GM08714 (cell line): ENCODE data around the gene CTBP2.

ENCODE experiments used
- H3K4me3 ChIP-seq: fragments of 200-500 bp; sonication (Bioruptor generic); 2 replicates; pipeline ENCODE4 v1.5.1; 2014; ENCODE audit warnings: mild to moderate bottlenecking, low read length, inconsistent platforms
- ZNF274 ChIP-seq: IDR thresholded peaks from 2 replicates; pipeline ENCODE4 v1.6.1; 2012; ENCODE audit warnings: mild to moderate bottlenecking, low read depth, low read length

CTBP2 gene

GRCh38 chr10:125095228-125095627, 65.1 kb downstream of the CTBP2 start:
- no peak overlapping the region for H3K4me3 ChIP-seq
- TF ChIP-seq ZNF274: no peak

DNA sequence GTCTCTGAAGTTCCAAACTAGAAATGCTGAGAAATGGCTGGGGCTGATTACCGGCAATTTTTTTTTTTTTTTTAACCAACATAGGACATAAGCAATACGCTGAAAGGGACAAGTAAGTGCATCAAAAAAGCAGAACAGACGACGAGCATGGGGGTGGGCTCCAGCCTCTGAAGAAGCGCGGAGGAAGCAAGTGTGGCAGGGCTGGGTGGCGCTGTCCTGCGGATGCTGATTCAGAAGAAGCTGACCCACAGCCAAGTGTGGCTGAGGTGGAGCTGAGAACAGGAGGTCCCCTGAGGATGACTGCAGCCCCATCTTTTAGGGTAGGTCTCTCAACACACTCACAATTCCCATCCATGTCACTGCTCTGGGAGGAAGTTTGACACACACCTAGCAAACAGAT, 65.6 kb downstream of the CTBP2 start:
- H3K4me3 ChIP-seq: no peak overlapping the region
- no peak for TF ChIP-seq ZNF274

DNA sequence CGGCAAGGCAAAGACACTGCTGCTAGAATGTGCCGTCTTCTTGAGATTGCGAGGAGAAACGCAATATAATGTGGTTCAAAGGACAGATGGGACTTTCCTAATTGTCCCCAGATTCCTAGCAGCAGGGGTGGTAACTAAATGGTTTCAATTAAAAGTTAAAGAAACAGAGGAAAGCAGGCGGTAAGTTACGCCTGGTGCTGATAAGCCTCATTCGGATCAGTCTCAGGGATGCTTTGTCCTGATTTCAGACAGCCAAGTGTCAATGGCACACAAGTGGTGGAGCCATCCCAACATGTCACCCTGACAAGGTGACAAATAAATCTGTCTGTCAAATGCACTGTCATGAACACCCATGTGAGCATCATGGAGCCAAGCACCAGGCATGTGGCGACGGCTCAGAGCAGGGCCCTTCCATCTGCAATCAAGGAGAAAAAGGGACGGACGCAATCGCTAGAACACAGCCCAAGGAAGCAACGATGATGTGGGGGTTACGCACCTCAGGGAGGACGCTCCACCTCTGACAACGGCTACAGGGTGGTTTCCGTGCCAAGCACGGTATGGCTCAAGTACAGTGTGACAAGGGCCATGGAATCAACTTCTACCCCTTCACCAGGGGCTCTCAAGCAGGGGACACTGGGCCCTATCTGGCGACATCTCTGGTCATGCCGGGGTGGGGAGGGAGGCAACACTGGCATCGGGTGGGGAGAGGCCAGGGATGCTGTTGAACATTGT, 66.2 kb downstream of the CTBP2 start:
- no peak for TF ChIP-seq ZNF274
- H3K4me3 ChIP-seq: no peak overlapping the region

DNA sequence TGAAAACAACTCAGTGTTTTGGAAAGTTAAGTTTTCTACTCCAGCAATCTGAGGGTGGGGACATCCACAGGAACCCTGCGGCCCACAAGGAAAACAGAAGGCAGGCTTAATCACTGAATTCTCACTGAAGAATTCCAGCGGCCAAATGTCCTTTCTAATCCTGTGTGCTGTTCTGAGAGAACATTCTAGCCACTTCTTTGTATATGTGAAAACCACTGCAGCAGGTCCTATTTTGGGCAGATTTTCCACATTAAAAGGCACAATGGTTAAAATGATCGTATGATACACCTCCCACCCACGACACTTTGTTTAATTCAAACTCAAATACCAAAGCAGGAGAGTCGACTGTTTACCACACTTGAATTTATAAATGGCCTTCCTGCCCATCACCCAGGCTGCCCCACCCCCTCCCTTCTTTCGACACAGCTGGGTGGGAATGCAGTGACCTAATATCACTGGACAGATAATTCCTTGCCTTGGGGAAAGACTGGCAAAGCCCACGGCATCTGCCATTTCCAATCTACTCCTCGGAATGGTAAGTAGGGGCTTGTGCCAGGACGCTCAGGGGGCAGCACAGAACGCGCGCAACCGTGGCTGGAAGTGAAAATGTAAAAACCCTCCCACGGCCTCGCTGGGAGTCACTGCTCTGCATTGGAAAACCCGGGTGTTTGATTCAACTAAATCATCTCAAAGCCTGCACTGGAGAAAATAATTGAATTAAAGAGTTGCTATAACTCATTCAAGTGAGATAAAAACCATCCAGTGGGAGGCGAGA, 67.0 kb downstream of the CTBP2 start:
- no peak for TF ChIP-seq ZNF274
- no peak overlapping the region for H3K4me3 ChIP-seq

GRCh38 chr10:125092564-125093031, 67.8 kb downstream of the CTBP2 start:
- no peak overlapping the region for H3K4me3 ChIP-seq
- no peak for TF ChIP-seq ZNF274

GRCh38 chr10:125091891-125092290, 68.5 kb downstream of the CTBP2 start:
- TF ChIP-seq ZNF274: no peak
- no peak overlapping the region for H3K4me3 ChIP-seq

DNA sequence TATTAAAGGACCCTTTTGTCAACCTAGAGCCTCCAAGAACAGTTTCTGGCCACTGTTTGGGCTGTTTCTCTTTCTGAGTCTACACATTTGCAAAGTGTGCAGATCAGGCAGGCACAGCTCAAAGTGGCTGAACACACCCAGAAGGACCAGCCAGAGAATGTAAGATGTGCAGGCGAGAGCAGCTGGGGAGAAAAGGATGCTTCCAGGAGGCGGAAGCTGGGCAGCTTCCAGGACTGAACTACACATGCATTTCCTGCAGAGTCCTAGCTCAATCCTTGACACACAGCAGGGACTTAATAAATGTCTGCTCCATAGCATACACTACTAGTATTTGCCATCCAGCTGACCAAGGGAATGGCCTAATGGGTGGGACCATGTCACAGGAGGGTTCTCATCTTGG, 70.9 kb downstream of the CTBP2 start:
- no peak overlapping the region for H3K4me3 ChIP-seq
- TF ChIP-seq ZNF274: no peak

- H3K4me3 ChIP-seq: no peak overlapping the region
- TF ChIP-seq ZNF274: no peak
Observed at GRCh38 chr10:125087897-125088215, 72.5 kb downstream of the CTBP2 start.

DNA sequence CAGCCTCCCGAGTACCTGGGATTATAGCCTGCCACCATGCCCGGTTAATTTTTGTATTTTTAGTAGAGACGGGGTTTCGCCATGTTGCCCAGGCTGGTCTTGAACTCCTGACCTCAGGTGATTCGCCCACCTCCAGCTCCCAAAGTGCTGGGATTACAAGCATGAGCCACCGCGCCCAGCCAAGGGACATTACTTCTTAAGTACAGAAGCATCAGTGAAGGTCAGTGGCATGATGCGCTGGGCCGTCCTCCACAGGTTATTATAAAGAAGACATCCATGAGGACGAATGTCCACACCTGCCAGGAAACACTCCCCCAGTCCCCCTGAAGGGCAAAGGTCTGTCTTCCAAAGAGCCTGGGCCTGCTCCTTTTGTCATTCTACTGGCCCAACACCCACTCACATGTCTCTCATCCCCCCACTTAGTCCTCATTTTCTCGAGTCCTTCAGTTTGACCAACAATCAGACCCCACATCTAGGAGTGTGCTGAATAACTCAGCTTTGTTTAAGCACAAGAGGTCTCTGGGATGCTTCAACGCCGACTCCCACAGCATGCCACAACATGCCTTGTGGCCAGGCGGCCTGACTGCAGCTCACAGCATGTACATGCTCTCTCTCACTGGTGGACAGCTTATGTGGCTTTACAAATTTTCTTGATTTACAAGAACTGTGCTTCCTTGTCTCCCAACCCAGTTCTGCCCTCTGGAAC, 73.0 kb downstream of the CTBP2 start:
- H3K4me3 ChIP-seq: no peak overlapping the region
- no peak for TF ChIP-seq ZNF274

- H3K4me3 ChIP-seq: no peak overlapping the region
- no peak for TF ChIP-seq ZNF274
Observed at GRCh38 chr10:125086691-125087090, 73.7 kb downstream of the CTBP2 start.

DNA sequence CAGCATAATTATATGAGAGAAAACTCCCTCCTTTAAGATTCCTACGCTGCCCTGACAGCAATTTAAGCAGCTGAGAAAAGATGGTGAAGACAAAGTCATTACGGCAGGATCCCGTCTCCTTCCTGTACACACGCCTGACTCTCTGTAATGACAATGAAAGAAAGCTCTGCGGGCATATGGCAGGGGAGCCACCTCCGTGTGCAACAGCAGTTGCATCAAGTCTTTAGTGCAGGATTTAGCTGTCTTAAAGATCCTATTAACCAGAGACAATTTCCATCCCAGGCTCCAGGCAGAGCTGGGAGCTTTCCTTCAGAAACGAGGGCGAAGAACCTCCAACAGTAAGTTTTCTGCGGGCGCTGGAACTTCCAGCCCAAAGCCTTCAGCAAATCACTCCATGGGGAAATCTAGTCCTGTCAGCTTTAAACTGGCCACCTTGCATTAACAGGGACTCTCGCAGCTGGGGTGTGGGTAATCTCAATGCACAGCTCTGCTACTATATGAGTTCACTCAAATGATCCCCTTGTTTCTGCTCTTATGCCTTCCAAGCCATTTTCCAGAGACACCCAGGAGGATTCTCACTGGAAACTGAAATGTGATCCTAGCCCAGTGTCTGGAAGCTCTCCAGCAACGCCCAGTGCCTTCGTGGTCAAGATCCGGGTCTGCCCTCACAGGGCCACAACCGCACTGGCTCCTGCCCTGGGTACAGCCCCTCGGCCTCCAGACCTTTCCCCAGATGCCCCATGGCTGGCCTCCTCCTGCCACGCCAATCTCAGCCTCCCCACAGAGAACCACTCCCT, 74.9 kb downstream of the CTBP2 start:
- H3K4me3 ChIP-seq: no peak overlapping the region
- no peak for TF ChIP-seq ZNF274

- H3K4me3 ChIP-seq: no peak overlapping the region
- no peak for TF ChIP-seq ZNF274
Observed at GRCh38 chr10:125084614-125085257, 75.6 kb downstream of the CTBP2 start.

DNA sequence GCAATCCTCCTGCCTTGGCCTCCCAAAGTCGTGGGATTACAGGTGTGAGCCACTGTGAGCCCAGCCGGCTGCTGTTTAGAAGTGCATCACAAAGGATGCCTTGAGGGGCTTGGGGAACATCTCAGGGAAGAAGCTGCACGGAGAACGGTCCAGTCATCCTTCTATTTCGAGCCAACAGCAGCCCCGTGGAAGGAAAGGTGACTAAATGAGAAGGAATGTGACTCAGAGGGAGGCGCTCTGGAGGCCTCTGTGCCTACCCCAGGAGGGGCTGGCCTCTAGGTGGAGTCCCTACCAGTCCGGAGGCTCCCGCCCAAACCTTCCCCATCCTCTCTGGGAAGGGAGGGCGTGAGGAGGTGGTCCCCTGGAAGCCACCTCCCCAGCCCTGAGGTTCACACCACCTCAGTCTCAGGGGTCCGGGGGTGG, 76.2 kb downstream of the CTBP2 start:
- H3K4me3 ChIP-seq: no peak overlapping the region
- no peak for TF ChIP-seq ZNF274

DNA sequence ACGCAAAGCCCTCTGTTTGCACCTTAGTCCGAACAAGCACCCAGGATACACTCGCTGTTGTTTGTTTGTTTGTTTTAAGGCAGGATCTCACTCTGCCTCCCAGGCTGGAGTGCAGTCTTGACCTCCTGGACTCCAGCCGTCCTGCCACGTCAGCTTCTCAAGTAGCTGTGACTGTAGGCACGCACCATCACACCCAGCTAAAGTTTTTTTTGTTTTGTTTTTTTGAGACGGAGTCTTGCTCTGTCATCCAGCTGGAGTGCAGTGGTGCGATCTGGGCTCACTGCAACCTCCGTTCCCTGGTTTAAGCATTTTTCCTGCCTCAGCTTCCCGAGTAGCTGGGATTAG, 76.8 kb downstream of the CTBP2 start:
- no peak for TF ChIP-seq ZNF274
- no peak overlapping the region for H3K4me3 ChIP-seq
